Epithelial cell of esophagus (primary cell): ENCODE measurements around the gene WBP1L.

Experiments used
- DNase-seq: peaks from one replicate; pipeline ENCODE4 v3.0.0; 2010; ENCODE audit warnings: low read depth
- H3K4me3 ChIP-seq: 2 replicates; pipeline ENCODE4 v1.5.1; 2011; ENCODE audit warnings: mild to moderate bottlenecking, low read length, control low read depth
- CTCF ChIP-seq: IDR thresholded peaks from 2 replicates; pipeline ENCODE4 v1.5.1; 2011; ENCODE audit warnings: low read depth, mild to moderate bottlenecking, low read length, control low read depth, inconsistent platforms; ENCODE audit not compliant: insufficient read depth; ENCODE audit errors: missing control alignments

The WBP1L gene

GRCh38 chr10:102813017-102813541, 69.3 kb downstream of the WBP1L start:
- H3K4me3 ChIP-seq: no peak overlapping the region
- DNase-seq: no peak
- TF ChIP-seq CTCF: no peak

GRCh38 chr10:102813734-102814452, 70.1 kb downstream of the WBP1L start:
- no peak for DNase-seq
- no peak for TF ChIP-seq CTCF
- H3K4me3 ChIP-seq: no peak overlapping the region

- no peak for TF ChIP-seq CTCF
- no peak overlapping the region for H3K4me3 ChIP-seq
- DNase-seq: no peak
Measured at GRCh38 chr10:102814453-102814871, 70.7 kb downstream of the WBP1L start.

- peak; percentile 81 for DNase-seq
- H3K4me3 ChIP-seq: no peak overlapping the region
- no peak for TF ChIP-seq CTCF
Measured at GRCh38 chr10:102814873-102815661, 71.3 kb downstream of the WBP1L start.

- peak; percentile 54 for DNase-seq
- no peak overlapping the region for H3K4me3 ChIP-seq
- no peak for TF ChIP-seq CTCF
Measured at GRCh38 chr10:102815790-102816549, 72.2 kb downstream of the WBP1L start.

- no peak for DNase-seq
- TF ChIP-seq CTCF: no peak
- H3K4me3 ChIP-seq: no peak overlapping the region
Measured at GRCh38 chr10:102817175-102817574, 73.4 kb downstream of the WBP1L start.
